HepG2 (cell line): ENCODE data around the gene ABCC2. TPM values are rescaled to one million over a fixed set of nuclear protein-coding genes. Genes with fewer than 3 reads are reported as not detected.
A peak's percentile ranks its signal among the peaks of the same experiment; 100 is the strongest.

Experiments
- ATAC-seq: fragments of 200-7000 bp; cut with Tn5 transposase; 3 replicates; pipeline ENCODE4 v1.9.1; 2020; ENCODE audit warnings: mild to moderate bottlenecking, moderate library complexity
- BruUV-seq: library from RNA; stranded (reverse); fragments of 400-500 nt; replicated peaks from 2 replicates; lab custom pipeline; 2021; lab: Mats Ljungman, UMichigan
- CTCF ChIA-PET: fragments of 300-600 bp; formaldehyde crosslinking; extraction: SDS; loops from one replicate; lab custom pipeline; 2021; ENCODE audit warnings: low total read pairs, inconsistent platforms, low intra/inter-chr PET ratio; lab: Yijun Ruan, JAX
- POLR2A ChIA-PET: fragments of 350-600 bp; sonication (Branson Sonifier 250); formaldehyde crosslinking; loops from one replicate; lab custom pipeline; 2020; ENCODE audit warnings: antibody characterized with exemption, inconsistent platforms; lab: Yijun Ruan, JAX
- DNase-seq: peaks from one replicate; pipeline ENCODE4 v3.0.0-alpha.2; 2015; ENCODE audit warnings: low spot score
- FAIRE-seq: peaks from 3 replicates; lab custom pipeline; 2011; peaks lifted over from hg19 to GRCh38; lab: Jason Lieb, UNC
- H2AFZ ChIP-seq: one replicate; pipeline ENCODE4 v1.6.1; 2011; ENCODE audit warnings: low read length, inconsistent platforms
- H3K27ac ChIP-seq: fragments of 300-600 bp; 3 replicates; pipeline ENCODE4 v1.8.0; 2011; ENCODE audit warnings: mixed run types, mild to moderate bottlenecking, mixed read lengths, low read length, inconsistent platforms; ENCODE audit not compliant: insufficient read depth; ENCODE audit errors: extremely low read length
- H3K27me3 ChIP-seq, 2 experiments: fragments of 200-600 bp in 1 of 2; 2 replicates in 1 of 2; 3 replicates in 1 of 2; pipeline versions ENCODE4 v1.6.0 to v1.8.0; 2011; ENCODE audit warnings: low read length in 2 of 2, mild to moderate bottlenecking in 2 of 2, moderate library complexity in 2 of 2, inconsistent platforms in 1 of 2; ENCODE audit not compliant: insufficient read depth in 2 of 2, control insufficient read depth in 1 of 2
- H3K36me3 ChIP-seq, 2 experiments: fragments of 200-600 bp in 1 of 2; replicated peaks in 1 of 2; 2 replicates in 1 of 2; 3 replicates in 1 of 2; pipeline versions ENCODE4 v1.5.1 to v1.8.0; 2011; ENCODE audit warnings: low read length in 2 of 2, inconsistent platforms in 1 of 2; ENCODE audit not compliant: insufficient read depth in 2 of 2, control insufficient read depth in 1 of 2
- H3K4me1 ChIP-seq: 2 replicates; pipeline ENCODE4 v1.5.1; 2012; ENCODE audit warnings: low read length, inconsistent platforms; ENCODE audit not compliant: insufficient read depth
- H3K4me2 ChIP-seq: 2 replicates; pipeline ENCODE4 v1.6.0; 2011; ENCODE audit warnings: low read depth, low read length, inconsistent platforms
- H3K4me3 ChIP-seq, 3 experiments: fragments of 200-600 bp in 1 of 3; sonication (generic), shearing (Covaris generic) in 1 of 3; replicated peaks in 1 of 3; 2 replicates each; pipeline ENCODE4 v1.5.1; 2011 to 2016; ENCODE audit warnings: low read length in 3 of 3, inconsistent platforms in 2 of 3, low read depth in 2 of 3, mild to moderate bottlenecking in 2 of 3, control low read depth in 1 of 3, mixed read lengths in 1 of 3; ENCODE audit not compliant: insufficient read depth in 1 of 3
- H3K79me2 ChIP-seq: one replicate; pipeline ENCODE4 v1.6.1; 2011; ENCODE audit warnings: low read length, inconsistent platforms; ENCODE audit not compliant: insufficient read depth
- H3K9ac ChIP-seq: 2 replicates; pipeline ENCODE4 v1.6.0; 2011; ENCODE audit warnings: mild to moderate bottlenecking, low read depth, low read length, inconsistent platforms; ENCODE audit not compliant: insufficient read depth
- H3K9me3 ChIP-seq: 2 replicates; pipeline ENCODE4 v1.5.1; 2012; ENCODE audit warnings: mild to moderate bottlenecking, low read length
- H4K20me1 ChIP-seq: 2 replicates; pipeline ENCODE4 v1.6.0; 2011; ENCODE audit warnings: inconsistent platforms, mild to moderate bottlenecking, low read length, moderate library complexity; ENCODE audit not compliant: insufficient read depth
- ISX ChIP-seq: sonication (generic); formaldehyde crosslinking; conservative IDR thresholded peaks from 2 replicates; pipeline ENCODE4 v1.5.0; 2020; ENCODE audit warnings: missing genetic modification reagents
- MBD4 ChIP-seq: IDR thresholded peaks from 2 replicates; pipeline ENCODE4 v1.6.1; 2012; ENCODE audit warnings: low read length, inconsistent platforms, borderline replicate concordance
- PHF5A ChIP-seq: IDR thresholded peaks from one replicate; pipeline ENCODE4 v1.6.1; 2018; ENCODE audit warnings: low read depth, missing genetic modification reagents; ENCODE audit not compliant: unreplicated experiment
- POLR2AphosphoS2 ChIP-seq: IDR thresholded peaks from 2 replicates; pipeline ENCODE4 v1.6.1; 2011; ENCODE audit warnings: low read depth, low read length, improper control_type of control experiment
- POLR2G ChIP-seq: fragments of 200-400 bp; formaldehyde crosslinking; IDR thresholded peaks from 2 replicates; pipeline ENCODE4 v1.6.1; 2018; ENCODE audit warnings: mild to moderate bottlenecking, low read depth, low read length, moderate library complexity
- RBAK ChIP-seq: sonication (generic); formaldehyde crosslinking; IDR thresholded peaks from 2 replicates; pipeline ENCODE4 v1.5.1; 2020; ENCODE audit warnings: mild to moderate bottlenecking, missing genetic modification reagents
- RBFOX2 ChIP-seq: fragments of 200-400 bp; formaldehyde crosslinking; IDR thresholded peaks from 2 replicates; pipeline ENCODE4 v1.6.1; 2017; ENCODE audit warnings: low read depth, mild to moderate bottlenecking, low read length
- RBM22 ChIP-seq: fragments of 200-400 bp; formaldehyde crosslinking; optimal IDR thresholded peaks from 2 replicates; pipeline ENCODE3; 2017; ENCODE audit warnings: mild to moderate bottlenecking, low read length, moderate library complexity
- SMAD1 ChIP-seq: sonication (generic); formaldehyde crosslinking; IDR thresholded peaks from 2 replicates; pipeline ENCODE4 v1.4.0; 2020; ENCODE audit warnings: missing genetic modification reagents, low read depth, mild to moderate bottlenecking, borderline replicate concordance
- TEAD3 ChIP-seq: optimal IDR thresholded peaks from 2 replicates; pipeline ENCODE3; 2016; ENCODE audit warnings: borderline replicate concordance
- XBP1 ChIP-seq: sonication (generic); formaldehyde crosslinking; IDR thresholded peaks from 2 replicates; pipeline ENCODE4 v1.5.0; 2020; ENCODE audit warnings: missing genetic modification reagents
- ZBTB2 ChIP-seq: sonication (generic); formaldehyde crosslinking; IDR thresholded peaks from 2 replicates; pipeline ENCODE4 v1.8.0; 2022; ENCODE audit warnings: low read depth, missing genetic modification reagents
- ZNF879 ChIP-seq: sonication (generic); formaldehyde crosslinking; IDR thresholded peaks from 2 replicates; pipeline ENCODE4 v1.8.1; 2023; ENCODE audit warnings: missing genetic modification reagents
- ZSCAN29 ChIP-seq: sonication (generic); formaldehyde crosslinking; conservative IDR thresholded peaks from 2 replicates; pipeline ENCODE4 v1.4.0; 2020; ENCODE audit warnings: mild to moderate bottlenecking, missing genetic modification reagents
- WGBS: methylation state at CpG from one replicate; pipeline ENCODE4 v1.1.6; 2017; ENCODE audit warnings: low lambda C conversion rate; 5-methylcytosine and 5-hydroxymethylcytosine counted together
- in situ Hi-C: cut with HindIII; loops from 2 replicates; pipeline ENCODE4 v1.10.0; 2017; ENCODE audit warnings: low pct_unique_long_range_greater_than_20kb; ENCODE audit not compliant: extremely low pct_ligation_motif_present
- intact Hi-C: fragments of 100-400 bp; cut with micrococcal nuclease; formaldehyde crosslinking; loops from one replicate; pipeline ENCODE4 v1.10.0; 2022; ENCODE audit not compliant: unreplicated experiment
- polyA plus RNA-seq, 8 experiments: library from polyadenylated mRNA; depleted of rRNA in 3 of 8; stranded (reverse) in 7 of 8; unstranded in 1 of 8; fragments of >200 nt; fragmentation: Illumina TruSeq in 4 of 8; extraction: Trizol in 4 of 8; gene quantifications; 2 replicates each; pipeline versions ENCODE4 v1.2.1 to v1.2.3, GENCODE V29; 2011 to 2016; ENCODE audit warnings: low read depth in 4 of 8, missing spikeins in 1 of 8, mixed read lengths in 1 of 8; ENCODE audit not compliant: insufficient read depth in 1 of 8
- total RNA-seq, 5 experiments: library from RNA; depleted of rRNA; stranded (reverse); fragments of >200 nt; fragmentation: Illumina TruSeq; extraction: Trizol; gene quantifications; 2 replicates each; pipeline ENCODE4 v1.2.3, GENCODE V29; 2016; ENCODE audit warnings: low read depth in 1 of 5

ABCC2 gene
- total and polyA plus RNA-seq, 2 of the 13 experiments (the other 11 are each of a cell fraction or from before 2014, with no cell fraction given): 181 to 497 TPM

- TF ChIP-seq SMAD1 (no peak), ZBTB2 (CRISPR knock-in tag) (no peak)
- TF ChIP-seq, all 625 proteins: peak for 0
- POLR2A ChIA-PET: no interaction called here
- no peak overlapping the region for H2AFZ ChIP-seq
Observed at GRCh38 chr10:99851825-99852224, 69.4 kb downstream of the ABCC2 start.

DNA sequence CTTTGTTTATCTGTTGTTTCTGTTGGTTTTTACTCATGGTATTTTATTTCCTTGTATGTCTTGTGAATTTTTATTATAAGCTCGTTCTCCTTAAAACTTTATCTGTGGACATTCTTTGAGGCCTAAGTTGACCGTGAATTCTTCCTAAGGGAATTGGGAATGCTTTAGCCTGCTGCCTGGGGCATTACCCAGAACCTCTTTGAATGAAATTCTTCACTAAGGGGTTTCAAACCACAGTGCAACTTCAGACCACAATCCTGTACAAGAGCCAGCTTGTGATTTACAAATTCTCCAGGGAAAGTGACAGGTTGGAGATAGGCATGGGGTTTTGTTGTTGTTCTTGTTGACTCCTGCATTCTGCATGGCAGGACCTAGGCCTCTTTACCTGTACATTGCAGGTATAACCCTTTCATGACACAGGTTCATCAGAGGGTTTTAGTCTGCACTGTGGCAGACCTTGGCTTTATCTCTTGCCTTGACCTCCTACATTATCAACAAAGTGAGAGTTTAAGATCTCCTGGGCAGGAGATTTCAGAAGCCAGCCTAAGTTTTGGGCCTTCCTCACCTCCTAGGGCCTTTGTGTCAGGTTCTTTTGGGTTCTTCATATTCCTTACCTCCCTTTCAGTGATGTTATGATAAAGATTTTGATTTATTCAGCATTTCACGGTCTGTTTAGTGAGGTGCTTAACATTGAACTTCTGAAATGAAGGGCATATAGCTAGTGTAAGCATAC lies 70.2 kb downstream of the ABCC2 start:
- ChIA-PET POLR2A (interaction anchor here (1.4 kb wide), 1 partner anchor 78 kb away, joined by 3 read pairs; no protein-coding TSS in a partner anchor), CTCF (no interaction called here)
- intact Hi-C loops (no loop called here), in situ Hi-C loops (loop anchor here (10.0 kb wide), 1 partner anchor 252 kb away; no protein-coding TSS in a partner anchor)
- H3K4me2 ChIP-seq: no peak overlapping the region
- H3K36me3 ChIP-seq: peaks cover 17 to 52% of the 10 kb centered on the region in 2 experiments
- no peaks in the 10 kb centered on the region; the same call in none of the 2 replicates for H4K20me1 ChIP-seq
- no TSS peak for BruUV-seq
- H3K9ac ChIP-seq: no peak overlapping the region
- ATAC-seq (no peak), DNase-seq (no peak), FAIRE-seq (no peak)
- H3K4me1 ChIP-seq: peaks cover 34% of the 10 kb centered on the region
- no peaks in the 10 kb centered on the region for H3K9me3 ChIP-seq
- no peak overlapping the region for H2AFZ ChIP-seq
- WGBS: 84% methylated on average over 3 of the region's 3 CpGs
- no peaks in the 10 kb centered on the region for H3K79me2 ChIP-seq
- no peak overlapping the region for H3K27ac ChIP-seq
- no peaks in the 10 kb centered on the region for H3K27me3 ChIP-seq
- H3K4me3 ChIP-seq: no peak overlapping the region
- no peak for TF ChIP-seq RBAK
- no peak for TF ChIP-seq PHF5A
- TF ChIP-seq RBFOX2: 0 out of 2 replicates have a peak, but pooled peaks have one; percentile 5
- TF ChIP-seq XBP1 (CRISPR knock-in tag): no peak
- TF ChIP-seq ZSCAN29 (CRISPR knock-in tag): no peak
- TF ChIP-seq MBD4: 0 out of 2 replicates have a peak, but pooled peaks have one; percentile 34
- no peak for TF ChIP-seq ISX (CRISPR knock-in tag)
- TF ChIP-seq POLR2AphosphoS2: peak; percentile 39; the same call in 1 of the 2 replicates
- TF ChIP-seq TEAD3: no peak
- TF ChIP-seq RBM22: peak; percentile 88
- TF ChIP-seq ZNF879 (CRISPR knock-in tag): no peak
- TF ChIP-seq POLR2G: peak; percentile 50; the same call in 1 of the 2 replicates

More at GRCh38 chr10:99851825-99852224, 69.4 kb downstream of the ABCC2 start:
- Histone ChIP-seq H3K36me3 (peaks cover 18 to 56% of the 10 kb centered on the region in 2 experiments), H3K9ac (no peak overlapping the region), H3K9me3 (no peaks in the 10 kb centered on the region), H4K20me1 (no peaks in the 10 kb centered on the region; the same call in none of the 2 replicates), H3K27ac (no peak overlapping the region), H3K4me3 (no peak overlapping the region), H3K4me2 (no peak overlapping the region), H3K79me2 (no peaks in the 10 kb centered on the region), H3K4me1 (peaks cover 42% of the 10 kb centered on the region), H3K27me3 (no peaks in the 10 kb centered on the region)
- FAIRE-seq (no peak), DNase-seq (no peak), ATAC-seq (no peak)
- CTCF ChIA-PET: no interaction called here
- in situ Hi-C loops (loop anchor here (10.0 kb wide), 1 partner anchor 253 kb away; no protein-coding TSS in a partner anchor), intact Hi-C loops (no loop called here)
- BruUV-seq: TSS peak; percentile 45
- 95% methylated on average over 3 of the region's 3 CpGs for WGBS
